Vagina (tissue), 2 donors: ENCODE measurements around the gene GTF2H4.

Experiments
- CTCF ChIP-seq, 3 experiments: fragments of 450-650 bp in 2 of 3; fragments of 200-600 bp in 1 of 3; sonication (generic) in 1 of 3; IDR thresholded peaks; one replicate each; pipeline ENCODE4 v1.5.1; 2017 to 2019; ENCODE audit warnings: antibody characterized with exemption in 3 of 3, mild to moderate bottlenecking in 2 of 3, moderate library complexity in 2 of 3
- POLR2A ChIP-seq, 2 donors: fragments of 450-650 bp; IDR thresholded peaks; one replicate each; pipeline ENCODE4 v1.6.1; 2017; ENCODE audit warnings: antibody characterized with exemption in 2 of 2, mild to moderate bottlenecking in 2 of 2, moderate library complexity in 2 of 2

DNA sequence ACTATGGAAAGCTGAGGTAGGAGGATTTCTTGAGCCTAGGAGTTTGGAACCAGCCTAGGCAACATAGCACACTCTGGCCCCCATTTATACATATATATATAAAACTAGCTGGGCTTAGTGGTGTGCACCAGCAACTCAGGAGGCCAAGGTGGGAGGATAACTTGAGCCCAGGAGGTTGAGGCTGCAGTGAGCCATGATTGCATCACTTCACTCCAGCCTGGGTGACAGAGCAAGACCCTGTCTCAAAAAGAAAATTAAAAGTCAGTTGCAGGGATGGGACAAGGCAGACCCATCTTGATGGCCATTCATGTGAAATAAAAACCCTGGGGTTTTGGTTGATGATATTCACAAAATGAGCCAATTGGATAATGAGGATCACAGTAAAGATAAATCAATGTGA, 6.6 kb upstream of the GTF2H4 start:
- TF ChIP-seq CTCF (IDR thresholded peaks at IDR 0.05): no peak
- no peak for TF ChIP-seq POLR2A (IDR thresholded peaks at IDR 0.05)
